CD14-positive monocyte (primary cell): ENCODE results near the gene CD180. TPM values are rescaled to one million over a fixed set of nuclear protein-coding genes. Genes with fewer than 3 reads are reported as not detected.
A peak's percentile ranks its signal among the peaks of the same experiment; 100 is the strongest.

ENCODE experiments used
- DNase-seq, 3 donors: peaks; one replicate each; pipeline ENCODE4 v3.0.0-alpha.2; 2011 to 2022
- H2AFZ ChIP-seq: 2 replicates; pipeline ENCODE4 v1.6.0; 2012; ENCODE audit warnings: mild to moderate bottlenecking, low read depth, low read length, inconsistent platforms; ENCODE audit not compliant: insufficient read depth, poor library complexity, severe bottlenecking
- H3K27ac ChIP-seq, 2 donors: 1 replicate in 1 of 2; 2 replicates in 1 of 2; pipeline ENCODE4 v1.5.1; 2012 to 2013; ENCODE audit warnings: low read length in 2 of 2, control low read depth in 1 of 2, inconsistent platforms in 1 of 2, low read depth in 1 of 2, mild to moderate bottlenecking in 1 of 2
- H3K27me3 ChIP-seq, 2 donors: one replicate each; pipeline versions ENCODE4 v1.6.0 to v1.6.1; 2011 to 2013; ENCODE audit warnings: low read length in 2 of 2; ENCODE audit not compliant: control insufficient read depth in 2 of 2, insufficient read depth in 2 of 2
- H3K36me3 ChIP-seq, 2 donors: replicated peaks in 1 of 2; 1 replicate in 1 of 2; 2 replicates in 1 of 2; pipeline versions ENCODE4 v1.5.1 to v1.6.1; 2012 to 2013; ENCODE audit warnings: low read length in 2 of 2, control low read depth in 1 of 2, inconsistent platforms in 1 of 2, mild to moderate bottlenecking in 1 of 2; ENCODE audit not compliant: insufficient read depth in 2 of 2, control insufficient read depth in 1 of 2
- H3K4me1 ChIP-seq, 2 donors: 1 replicate in 1 of 2; 2 replicates in 1 of 2; pipeline versions ENCODE4 v1.5.1 to v1.6.1; 2012 to 2013; ENCODE audit warnings: low read length in 2 of 2, control low read depth in 1 of 2, inconsistent platforms in 1 of 2, mild to moderate bottlenecking in 1 of 2, moderate library complexity in 1 of 2; ENCODE audit not compliant: insufficient read depth in 2 of 2, control insufficient read depth in 1 of 2
- H3K4me2 ChIP-seq: replicated peaks from 2 replicates; pipeline ENCODE3; 2012; ENCODE audit warnings: low read length, moderate library complexity, mild to moderate bottlenecking; ENCODE audit not compliant: poor library complexity, severe bottlenecking; ENCODE audit errors: extremely low read depth
- H3K4me3 ChIP-seq, 3 experiments: fragments of 200-600 bp in 1 of 3; sonication (generic) in 1 of 3; replicated peaks in 1 of 3; 1 replicate in 2 of 3; 2 replicates in 1 of 3; pipeline ENCODE4 v1.5.1; 2011 to 2013; ENCODE audit warnings: low read length in 3 of 3, mild to moderate bottlenecking in 3 of 3, control low read depth in 2 of 3, low read depth in 2 of 3, inconsistent platforms in 1 of 3, moderate library complexity in 1 of 3
- H3K79me2 ChIP-seq: 2 replicates; pipeline ENCODE4 v1.6.0; 2012; ENCODE audit warnings: mild to moderate bottlenecking, control low read depth, inconsistent platforms, low read length, moderate library complexity; ENCODE audit not compliant: insufficient read depth
- H3K9ac ChIP-seq: 2 replicates; pipeline ENCODE4 v1.6.0; 2017; ENCODE audit warnings: low read length, mild to moderate bottlenecking; ENCODE audit not compliant: insufficient read depth, poor library complexity, severe bottlenecking
- H3K9me3 ChIP-seq, 2 donors: replicated peaks in 1 of 2; 1 replicate in 1 of 2; 2 replicates in 1 of 2; pipeline versions ENCODE4 v1.5.1 to v1.6.1; 2012 to 2013; ENCODE audit warnings: low read length in 2 of 2, control low read depth in 1 of 2; ENCODE audit not compliant: control insufficient read depth in 1 of 2, insufficient read depth in 1 of 2
- H4K20me1 ChIP-seq: 2 replicates; pipeline ENCODE4 v1.6.0; 2012; ENCODE audit warnings: mild to moderate bottlenecking, low read length, control low read depth, moderate library complexity; ENCODE audit not compliant: insufficient read depth
- H3K27ac Mint-ChIP-seq, 7 donors: one replicate each; pipeline ENCODE4 v1.8.0; 2020; ENCODE audit warnings: mild to moderate bottlenecking in 7 of 7, mixed read lengths in 7 of 7, moderate library complexity in 6 of 7, inconsistent platforms in 2 of 7
- H3K27me3 Mint-ChIP-seq, 3 donors: one replicate each; pipeline ENCODE4 v1.8.0; 2021 to 2022; ENCODE audit warnings: low read depth in 3 of 3, mild to moderate bottlenecking in 3 of 3, mixed read lengths in 3 of 3, moderate library complexity in 3 of 3, inconsistent platforms in 1 of 3
- H3K36me3 Mint-ChIP-seq, 2 donors: one replicate each; pipeline ENCODE4 v1.8.0; 2020; ENCODE audit warnings: mixed read lengths in 2 of 2, inconsistent platforms in 1 of 2, mild to moderate bottlenecking in 1 of 2
- H3K4me1 Mint-ChIP-seq: one replicate; pipeline ENCODE4 v1.8.0; 2020; ENCODE audit warnings: mild to moderate bottlenecking, mixed read lengths
- H3K4me3 Mint-ChIP-seq, 2 donors: one replicate each; pipeline ENCODE4 v1.8.0; 2020; ENCODE audit warnings: mild to moderate bottlenecking in 2 of 2, mixed read lengths in 2 of 2, moderate library complexity in 1 of 2
- H3K9me3 Mint-ChIP-seq, 7 donors: one replicate each; pipeline ENCODE4 v1.8.0; 2020 to 2022; ENCODE audit warnings: mixed read lengths in 7 of 7, mild to moderate bottlenecking in 6 of 7, moderate library complexity in 6 of 7, inconsistent platforms in 2 of 7
- CTCF ChIP-seq: fragments of 200-600 bp; IDR thresholded peaks from one replicate; pipeline ENCODE4 v1.8.0; 2022; ENCODE audit warnings: antibody characterized with exemption, mild to moderate bottlenecking
- WGBS: methylation state at CpG from one replicate; pipeline ENCODE4 v1.1.5; 2013; ENCODE audit warnings: missing lambda C conversion rate; ENCODE audit not compliant: insufficient coverage; 5-methylcytosine and 5-hydroxymethylcytosine counted together
- intact Hi-C, 2 donors: fragments of 100-400 bp; cut with micrococcal nuclease; formaldehyde crosslinking; loops; one replicate each; pipeline versions ENCODE4 v1.15.0 to v1.15.1; 2023
- polyA plus RNA-seq, 3 donors: library from polyadenylated mRNA; depleted of rRNA in 1 of 3; unstranded in 2 of 3; stranded (reverse) in 1 of 3; fragments of 300-500 nt in 2 of 3; fragments of >200 nt in 1 of 3; fragmentation: Illumina TruSeq in 2 of 3; gene quantifications; 1 replicate in 2 of 3; 2 replicates in 1 of 3; pipeline ENCODE4 v1.2.3, GENCODE V29; 2012 to 2021

Gene CD180
- polyA plus RNA-seq, 3 donors = 6.1 to 22.0 (median 11.7) TPM

- no peak overlapping the region for H3K27ac ChIP-seq
- H3K9ac ChIP-seq = no peak overlapping the region
- no peak overlapping the region for H3K4me3 ChIP-seq
- Mint-ChIP-seq H3K4me3 (no peak overlapping the region), H3K27ac (no peak overlapping the region), H3K4me1 (peaks cover 11% of the 10 kb centered on the region), H3K9me3 (peaks cover 0 to 2% (median 0%) of the 10 kb centered on the region in 7 donors), H3K36me3 (no peaks in the 10 kb centered on the region), H3K27me3 (no peaks in the 10 kb centered on the region)
- intact Hi-C loops = no loop called here
- no peak for DNase-seq
- no peaks in the 10 kb centered on the region for H3K9me3 ChIP-seq
- H3K79me2 ChIP-seq = no peaks in the 10 kb centered on the region
- no peak for TF ChIP-seq CTCF
- no peaks in the 10 kb centered on the region for H4K20me1 ChIP-seq
- WGBS = 92% methylated on average over 6 of the region's 12 CpGs
- no peak overlapping the region for H3K4me2 ChIP-seq
- no peaks in the 10 kb centered on the region for H3K36me3 ChIP-seq
- H3K4me1 ChIP-seq = peaks cover 9 to 10% of the 10 kb centered on the region in 2 donors
- H3K27me3 ChIP-seq = no peaks in the 10 kb centered on the region
- H2AFZ ChIP-seq = no peak overlapping the region
Measured at GRCh38 chr5:67235399-67236110, 39.0 kb upstream of the CD180 start.

GRCh38 chr5:67234671-67235176 lies 38.1 kb upstream of the CD180 start:
- Mint-ChIP-seq H3K27ac (peak overlapping the region in 2 of 7 donors; percentile 35 to 67), H3K27me3 (no peaks in the 10 kb centered on the region), H3K36me3 (no peaks in the 10 kb centered on the region), H3K4me3 (peak overlapping the region; percentile 67 to 87), H3K9me3 (peaks cover 0 to 7% (median 2%) of the 10 kb centered on the region in 7 donors), H3K4me1 (peaks cover 11% of the 10 kb centered on the region)
- no peaks in the 10 kb centered on the region for H3K9me3 ChIP-seq
- H3K27ac ChIP-seq = no peak overlapping the region
- H2AFZ ChIP-seq = peak overlapping the region; percentile 85
- no peaks in the 10 kb centered on the region for H4K20me1 ChIP-seq
- WGBS = 0% methylated on average over 6 of the region's 10 CpGs
- no peaks in the 10 kb centered on the region for H3K36me3 ChIP-seq
- peaks cover 9 to 10% of the 10 kb centered on the region in 2 donors for H3K4me1 ChIP-seq
- no peaks in the 10 kb centered on the region for H3K27me3 ChIP-seq
- peak overlapping the region in 2 of 3 experiments; percentile 35 to 63 for H3K4me3 ChIP-seq
- H3K79me2 ChIP-seq = no peaks in the 10 kb centered on the region
- H3K4me2 ChIP-seq = peak overlapping the region; percentile 68
- TF ChIP-seq CTCF = no peak
- no peak for DNase-seq
- intact Hi-C loops = no loop called here
- H3K9ac ChIP-seq = peak overlapping the region; percentile 38
